CD14-positive monocyte (primary cell): Measurements from ENCODE around the gene ROGDI. TPM values are rescaled to one million over a fixed set of nuclear protein-coding genes. Genes with fewer than 3 reads are reported as not detected.

Experiments
- DNase-seq, 3 donors: peaks; one replicate each; pipeline ENCODE4 v3.0.0-alpha.2; 2011 to 2022
- H2AFZ ChIP-seq: 2 replicates; pipeline ENCODE4 v1.6.0; 2012; ENCODE audit warnings: mild to moderate bottlenecking, low read depth, low read length, inconsistent platforms; ENCODE audit not compliant: insufficient read depth, poor library complexity, severe bottlenecking
- H3K27ac ChIP-seq, 2 donors: 1 replicate in 1 of 2; 2 replicates in 1 of 2; pipeline ENCODE4 v1.5.1; 2012 to 2013; ENCODE audit warnings: low read length in 2 of 2, control low read depth in 1 of 2, inconsistent platforms in 1 of 2, low read depth in 1 of 2, mild to moderate bottlenecking in 1 of 2
- H3K27me3 ChIP-seq, 2 donors: one replicate each; pipeline versions ENCODE4 v1.6.0 to v1.6.1; 2011 to 2013; ENCODE audit warnings: low read length in 2 of 2; ENCODE audit not compliant: control insufficient read depth in 2 of 2, insufficient read depth in 2 of 2
- H3K36me3 ChIP-seq, 2 donors: replicated peaks in 1 of 2; 1 replicate in 1 of 2; 2 replicates in 1 of 2; pipeline versions ENCODE4 v1.5.1 to v1.6.1; 2012 to 2013; ENCODE audit warnings: low read length in 2 of 2, control low read depth in 1 of 2, inconsistent platforms in 1 of 2, mild to moderate bottlenecking in 1 of 2; ENCODE audit not compliant: insufficient read depth in 2 of 2, control insufficient read depth in 1 of 2
- H3K4me1 ChIP-seq, 2 donors: 1 replicate in 1 of 2; 2 replicates in 1 of 2; pipeline versions ENCODE4 v1.5.1 to v1.6.1; 2012 to 2013; ENCODE audit warnings: low read length in 2 of 2, control low read depth in 1 of 2, inconsistent platforms in 1 of 2, mild to moderate bottlenecking in 1 of 2, moderate library complexity in 1 of 2; ENCODE audit not compliant: insufficient read depth in 2 of 2, control insufficient read depth in 1 of 2
- H3K4me2 ChIP-seq: replicated peaks from 2 replicates; pipeline ENCODE3; 2012; ENCODE audit warnings: low read length, moderate library complexity, mild to moderate bottlenecking; ENCODE audit not compliant: poor library complexity, severe bottlenecking; ENCODE audit errors: extremely low read depth
- H3K4me3 ChIP-seq, 3 experiments: fragments of 200-600 bp in 1 of 3; sonication (generic) in 1 of 3; replicated peaks in 1 of 3; 1 replicate in 2 of 3; 2 replicates in 1 of 3; pipeline ENCODE4 v1.5.1; 2011 to 2013; ENCODE audit warnings: low read length in 3 of 3, mild to moderate bottlenecking in 3 of 3, control low read depth in 2 of 3, low read depth in 2 of 3, inconsistent platforms in 1 of 3, moderate library complexity in 1 of 3
- H3K79me2 ChIP-seq: 2 replicates; pipeline ENCODE4 v1.6.0; 2012; ENCODE audit warnings: mild to moderate bottlenecking, control low read depth, inconsistent platforms, low read length, moderate library complexity; ENCODE audit not compliant: insufficient read depth
- H3K9ac ChIP-seq: 2 replicates; pipeline ENCODE4 v1.6.0; 2017; ENCODE audit warnings: low read length, mild to moderate bottlenecking; ENCODE audit not compliant: insufficient read depth, poor library complexity, severe bottlenecking
- H3K9me3 ChIP-seq, 2 donors: replicated peaks in 1 of 2; 1 replicate in 1 of 2; 2 replicates in 1 of 2; pipeline versions ENCODE4 v1.5.1 to v1.6.1; 2012 to 2013; ENCODE audit warnings: low read length in 2 of 2, control low read depth in 1 of 2; ENCODE audit not compliant: control insufficient read depth in 1 of 2, insufficient read depth in 1 of 2
- H4K20me1 ChIP-seq: 2 replicates; pipeline ENCODE4 v1.6.0; 2012; ENCODE audit warnings: mild to moderate bottlenecking, low read length, control low read depth, moderate library complexity; ENCODE audit not compliant: insufficient read depth
- H3K27ac Mint-ChIP-seq, 7 donors: one replicate each; pipeline ENCODE4 v1.8.0; 2020; ENCODE audit warnings: mild to moderate bottlenecking in 7 of 7, mixed read lengths in 7 of 7, moderate library complexity in 6 of 7, inconsistent platforms in 2 of 7
- H3K27me3 Mint-ChIP-seq, 3 donors: one replicate each; pipeline ENCODE4 v1.8.0; 2021 to 2022; ENCODE audit warnings: low read depth in 3 of 3, mild to moderate bottlenecking in 3 of 3, mixed read lengths in 3 of 3, moderate library complexity in 3 of 3, inconsistent platforms in 1 of 3
- H3K36me3 Mint-ChIP-seq, 2 donors: one replicate each; pipeline ENCODE4 v1.8.0; 2020; ENCODE audit warnings: mixed read lengths in 2 of 2, inconsistent platforms in 1 of 2, mild to moderate bottlenecking in 1 of 2
- H3K4me1 Mint-ChIP-seq: one replicate; pipeline ENCODE4 v1.8.0; 2020; ENCODE audit warnings: mild to moderate bottlenecking, mixed read lengths
- H3K4me3 Mint-ChIP-seq, 2 donors: one replicate each; pipeline ENCODE4 v1.8.0; 2020; ENCODE audit warnings: mild to moderate bottlenecking in 2 of 2, mixed read lengths in 2 of 2, moderate library complexity in 1 of 2
- H3K9me3 Mint-ChIP-seq, 7 donors: one replicate each; pipeline ENCODE4 v1.8.0; 2020 to 2022; ENCODE audit warnings: mixed read lengths in 7 of 7, mild to moderate bottlenecking in 6 of 7, moderate library complexity in 6 of 7, inconsistent platforms in 2 of 7
- WGBS: methylation state at CpG from one replicate; pipeline ENCODE4 v1.1.5; 2013; ENCODE audit warnings: missing lambda C conversion rate; ENCODE audit not compliant: insufficient coverage; 5-methylcytosine and 5-hydroxymethylcytosine counted together
- intact Hi-C, 2 donors: fragments of 100-400 bp; cut with micrococcal nuclease; formaldehyde crosslinking; loops; one replicate each; pipeline versions ENCODE4 v1.15.0 to v1.15.1; 2023
- polyA plus RNA-seq, 3 donors: library from polyadenylated mRNA; depleted of rRNA in 1 of 3; unstranded in 2 of 3; stranded (reverse) in 1 of 3; fragments of 300-500 nt in 2 of 3; fragments of >200 nt in 1 of 3; fragmentation: Illumina TruSeq in 2 of 3; gene quantifications; 1 replicate in 2 of 3; 2 replicates in 1 of 3; pipeline ENCODE4 v1.2.3, GENCODE V29; 2012 to 2021
- TF ChIP-seq, protein P1 (sequence below): fragments of 200-600 bp; IDR thresholded peaks from one replicate; pipeline ENCODE4 v1.8.0; 2022; ENCODE audit warnings: antibody characterized with exemption, mild to moderate bottlenecking

The ROGDI gene
- polyA plus RNA-seq, 3 donors = 40.9 to 126 (median 54.4) TPM

DNA sequence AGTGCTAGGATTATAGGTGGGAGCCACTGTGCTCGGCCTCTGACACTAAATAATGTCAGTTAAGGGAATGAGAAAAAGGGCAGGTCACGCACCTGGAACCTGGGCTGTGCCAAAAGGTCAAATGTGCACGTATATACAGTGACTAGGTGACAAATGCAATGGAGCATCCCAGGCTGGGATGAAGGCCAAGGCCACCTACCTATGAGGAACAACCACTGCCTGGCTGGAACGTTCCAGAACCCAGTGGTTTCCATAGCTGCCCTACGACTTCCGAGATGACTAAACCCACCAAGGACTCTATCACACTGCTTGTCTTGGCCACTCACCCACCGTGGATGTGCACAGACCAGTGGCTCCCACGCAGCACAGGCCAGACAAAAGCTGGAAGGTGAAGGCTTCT lies 51.5 kb downstream of the ROGDI start:
- H3K36me3 ChIP-seq = peaks cover 53 to 58% of the 10 kb centered on the region in 2 donors
- no peak overlapping the region for H3K4me3 Mint-ChIP-seq
- H3K27me3 Mint-ChIP-seq = peaks cover 0 to 2% (median 0%) of the 10 kb centered on the region in 3 donors
- H2AFZ ChIP-seq = no peak overlapping the region
- no peaks in the 10 kb centered on the region for H3K4me1 Mint-ChIP-seq
- H3K27me3 ChIP-seq = no peaks in the 10 kb centered on the region
- no peak for DNase-seq
- no peak overlapping the region for H3K4me3 ChIP-seq
- no peak overlapping the region for H3K4me2 ChIP-seq
- H3K9me3 ChIP-seq = peaks cover 0 to 6% of the 10 kb centered on the region in 2 donors
- intact Hi-C loops = no loop called here
- 96% methylated on average over 8 of the region's 8 CpGs for WGBS
- peaks cover 5 to 11% (median 8%) of the 10 kb centered on the region in 7 donors for H3K9me3 Mint-ChIP-seq
- no peak overlapping the region for H3K27ac Mint-ChIP-seq
- H3K4me1 ChIP-seq = no peaks in the 10 kb centered on the region
- H3K9ac ChIP-seq = no peak overlapping the region
- no peaks in the 10 kb centered on the region for H3K79me2 ChIP-seq
- peaks cover 41 to 51% of the 10 kb centered on the region in 2 donors for H3K36me3 Mint-ChIP-seq
- no peaks in the 10 kb centered on the region for H4K20me1 ChIP-seq
- TF ChIP-seq, protein P1, sequence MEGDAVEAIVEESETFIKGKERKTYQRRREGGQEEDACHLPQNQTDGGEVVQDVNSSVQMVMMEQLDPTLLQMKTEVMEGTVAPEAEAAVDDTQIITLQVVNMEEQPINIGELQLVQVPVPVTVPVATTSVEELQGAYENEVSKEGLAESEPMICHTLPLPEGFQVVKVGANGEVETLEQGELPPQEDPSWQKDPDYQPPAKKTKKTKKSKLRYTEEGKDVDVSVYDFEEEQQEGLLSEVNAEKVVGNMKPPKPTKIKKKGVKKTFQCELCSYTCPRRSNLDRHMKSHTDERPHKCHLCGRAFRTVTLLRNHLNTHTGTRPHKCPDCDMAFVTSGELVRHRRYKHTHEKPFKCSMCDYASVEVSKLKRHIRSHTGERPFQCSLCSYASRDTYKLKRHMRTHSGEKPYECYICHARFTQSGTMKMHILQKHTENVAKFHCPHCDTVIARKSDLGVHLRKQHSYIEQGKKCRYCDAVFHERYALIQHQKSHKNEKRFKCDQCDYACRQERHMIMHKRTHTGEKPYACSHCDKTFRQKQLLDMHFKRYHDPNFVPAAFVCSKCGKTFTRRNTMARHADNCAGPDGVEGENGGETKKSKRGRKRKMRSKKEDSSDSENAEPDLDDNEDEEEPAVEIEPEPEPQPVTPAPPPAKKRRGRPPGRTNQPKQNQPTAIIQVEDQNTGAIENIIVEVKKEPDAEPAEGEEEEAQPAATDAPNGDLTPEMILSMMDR = no peak
- no peak overlapping the region for H3K27ac ChIP-seq

DNA sequence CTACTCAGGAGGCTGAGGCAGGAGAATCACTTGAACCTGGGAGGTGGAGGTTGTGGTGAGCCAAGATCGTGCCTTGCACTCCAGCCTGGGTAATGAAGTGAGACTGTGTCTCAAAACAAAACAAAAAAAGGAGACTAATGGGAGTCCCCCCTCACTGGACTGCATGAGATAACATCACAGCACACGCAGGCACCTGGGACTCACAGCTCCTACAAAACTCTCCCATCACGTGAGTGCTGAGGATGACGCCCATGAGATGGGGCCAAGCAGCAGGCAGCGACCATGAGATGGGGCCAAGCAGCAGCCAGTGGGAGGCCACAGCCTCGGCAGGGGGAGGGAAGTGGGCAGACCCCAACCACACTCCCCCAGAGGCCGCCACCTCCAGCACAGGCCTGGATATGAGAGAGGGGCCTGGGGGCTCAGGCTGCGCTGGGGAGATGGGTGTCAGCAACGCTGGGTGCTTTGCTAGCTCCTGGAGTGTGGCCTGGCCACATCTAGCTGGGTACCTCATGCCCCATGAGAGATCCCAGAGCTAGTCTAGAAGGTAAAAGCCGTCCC lies 52.7 kb downstream of the ROGDI start:
- peaks cover 0 to 2% (median 0%) of the 10 kb centered on the region in 3 donors for H3K27me3 Mint-ChIP-seq
- Histone ChIP-seq H2AFZ (no peak overlapping the region), H3K9me3 (peaks cover 0 to 2% of the 10 kb centered on the region in 2 donors), H3K4me1 (no peaks in the 10 kb centered on the region), H3K9ac (no peak overlapping the region), H3K27me3 (no peaks in the 10 kb centered on the region), H4K20me1 (no peaks in the 10 kb centered on the region), H3K4me2 (no peak overlapping the region), H3K79me2 (no peaks in the 10 kb centered on the region), H3K4me3 (no peak overlapping the region), H3K27ac (no peak overlapping the region), H3K36me3 (peaks cover 43 to 48% of the 10 kb centered on the region in 2 donors)
- TF ChIP-seq, protein P1 = no peak
- no peak for DNase-seq
- H3K36me3 Mint-ChIP-seq = peaks cover 32 to 40% of the 10 kb centered on the region in 2 donors
- H3K27ac Mint-ChIP-seq = peak overlapping the region in 1 of 7 donors; percentile 40
- H3K4me3 Mint-ChIP-seq = no peak overlapping the region
- H3K4me1 Mint-ChIP-seq = no peaks in the 10 kb centered on the region
- intact Hi-C loops = no loop called here
- peaks cover 0 to 2% (median under 1%) of the 10 kb centered on the region in 7 donors for H3K9me3 Mint-ChIP-seq
- WGBS = 100% methylated on average over 3 of the region's 10 CpGs
